Smooth muscle cell (in vitro differentiated cells): ENCODE results near the gene CXCL12. TPM values are rescaled to one million over a fixed set of nuclear protein-coding genes. Genes with fewer than 3 reads are reported as not detected.

Experiments
- DNase-seq: peaks from one replicate; lab custom pipeline; 2025; ENCODE audit not compliant: unreplicated experiment; lab: John Stamatoyannopoulos, UW
- H2AFZ ChIP-seq: fragments of 200-600 bp; sonication (generic); 2 replicates; pipeline ENCODE4 v1.6.0; 2016; ENCODE audit warnings: antibody characterized with exemption, low read depth, mild to moderate bottlenecking
- H3F3A ChIP-seq: fragments of 200-600 bp; sonication (generic); 2 replicates; pipeline ENCODE4 v1.6.0; 2017; ENCODE audit warnings: antibody characterized with exemption, low read depth
- H3K27ac ChIP-seq: fragments of 200-600 bp; sonication (generic); 2 replicates; pipeline ENCODE4 v1.5.1; 2016; ENCODE audit warnings: low read depth, mild to moderate bottlenecking
- H3K27me3 ChIP-seq: fragments of 200-600 bp; sonication (generic); 2 replicates; pipeline ENCODE4 v1.6.1; 2016; ENCODE audit warnings: low read depth, mild to moderate bottlenecking
- H3K36me3 ChIP-seq: fragments of 200-600 bp; sonication (generic); 2 replicates; pipeline ENCODE4 v1.5.1; 2016; ENCODE audit warnings: low read depth
- H3K4me1 ChIP-seq: fragments of 200-600 bp; sonication (generic); 2 replicates; pipeline ENCODE4 v1.5.1; 2016; ENCODE audit warnings: low read depth
- H3K4me2 ChIP-seq: fragments of 200-600 bp; sonication (generic); 2 replicates; pipeline ENCODE4 v1.6.0; 2016; ENCODE audit warnings: mild to moderate bottlenecking
- H3K4me3 ChIP-seq: fragments of 200-600 bp; sonication (generic); 2 replicates; pipeline ENCODE4 v1.5.1; 2016; ENCODE audit warnings: mild to moderate bottlenecking
- H3K79me2 ChIP-seq: fragments of 200-600 bp; sonication (generic); 2 replicates; pipeline ENCODE4 v1.6.0; 2016; ENCODE audit warnings: low read depth, mild to moderate bottlenecking
- H3K9ac ChIP-seq: fragments of 200-600 bp; sonication (generic); 2 replicates; pipeline ENCODE4 v1.6.0; 2016; ENCODE audit warnings: low read depth
- H3K9me3 ChIP-seq: fragments of 200-600 bp; sonication (generic); replicated peaks from 2 replicates; pipeline ENCODE4 v1.5.1; 2016; ENCODE audit warnings: low read depth
- H4K20me1 ChIP-seq: fragments of 200-600 bp; sonication (generic); 2 replicates; pipeline ENCODE4 v1.6.0; 2016; ENCODE audit warnings: low read depth
- WGBS: methylation state at CpG from one replicate; pipeline ENCODE4 v1.1.7; 2016; ENCODE audit warnings: low lambda C conversion rate; 5-methylcytosine and 5-hydroxymethylcytosine counted together
- polyA plus RNA-seq: library from polyadenylated mRNA; unstranded; fragments of >200 nt; fragmentation: Nextera tagmentation; extraction: Ambion mirVana; gene quantifications from 2 replicates; pipeline ENCODE4 v1.2.1, GENCODE V29; 2016
- total RNA-seq: library from RNA; depleted of rRNA; stranded (reverse); fragments of >200 nt; gene quantifications from 2 replicates; pipeline ENCODE4 v1.2.3, GENCODE V29; 2014
- TF ChIP-seq, protein P1 (sequence below): fragments of 200-600 bp; sonication (generic); IDR thresholded peaks from 2 replicates; pipeline ENCODE4 v1.5.1; 2017; ENCODE audit warnings: borderline replicate concordance, mild to moderate bottlenecking, antibody characterized with exemption; ENCODE audit not compliant: insufficient read depth, poor library complexity, severe bottlenecking

CXCL12 gene
- total and polyA plus RNA-seq, 2 experiments from 2014 or later = 10.9 to 52.0 TPM

DNA sequence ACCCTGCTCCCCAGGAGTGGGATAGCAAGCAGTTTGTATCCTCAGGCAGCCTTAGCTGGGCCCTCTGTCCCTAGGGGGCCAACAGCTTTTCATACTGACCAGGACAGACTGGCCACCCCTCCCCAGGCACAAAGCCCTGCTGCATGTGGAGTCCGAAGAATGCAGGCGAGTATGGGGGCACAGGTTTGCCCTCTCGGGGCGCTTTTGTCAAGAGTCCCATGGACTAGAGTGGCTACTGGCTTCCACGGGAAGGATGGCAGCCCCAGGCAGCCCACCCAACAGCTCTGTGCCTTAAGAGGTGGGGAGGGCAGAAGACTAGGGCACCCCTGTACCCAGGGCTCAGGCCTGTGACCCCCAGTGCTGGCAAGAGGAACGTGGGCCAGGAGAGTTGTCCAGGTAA, 10.7 kb downstream of the CXCL12 start:
- Histone ChIP-seq H3F3A (no peaks in the 10 kb centered on the region), H2AFZ (no peak overlapping the region), H3K27ac (no peak overlapping the region), H3K27me3 (no peaks in the 10 kb centered on the region), H3K9ac (no peak overlapping the region), H3K4me1 (peaks cover 5% of the 10 kb centered on the region), H4K20me1 (no peaks in the 10 kb centered on the region), H3K79me2 (no peaks in the 10 kb centered on the region), H3K36me3 (no peaks in the 10 kb centered on the region), H3K9me3 (no peaks in the 10 kb centered on the region), H3K4me2 (no peak overlapping the region), H3K4me3 (no peak overlapping the region)
- WGBS = 97% methylated on average over 6 of the region's 6 CpGs
- DNase-seq = no peak
- TF ChIP-seq, protein P1, sequence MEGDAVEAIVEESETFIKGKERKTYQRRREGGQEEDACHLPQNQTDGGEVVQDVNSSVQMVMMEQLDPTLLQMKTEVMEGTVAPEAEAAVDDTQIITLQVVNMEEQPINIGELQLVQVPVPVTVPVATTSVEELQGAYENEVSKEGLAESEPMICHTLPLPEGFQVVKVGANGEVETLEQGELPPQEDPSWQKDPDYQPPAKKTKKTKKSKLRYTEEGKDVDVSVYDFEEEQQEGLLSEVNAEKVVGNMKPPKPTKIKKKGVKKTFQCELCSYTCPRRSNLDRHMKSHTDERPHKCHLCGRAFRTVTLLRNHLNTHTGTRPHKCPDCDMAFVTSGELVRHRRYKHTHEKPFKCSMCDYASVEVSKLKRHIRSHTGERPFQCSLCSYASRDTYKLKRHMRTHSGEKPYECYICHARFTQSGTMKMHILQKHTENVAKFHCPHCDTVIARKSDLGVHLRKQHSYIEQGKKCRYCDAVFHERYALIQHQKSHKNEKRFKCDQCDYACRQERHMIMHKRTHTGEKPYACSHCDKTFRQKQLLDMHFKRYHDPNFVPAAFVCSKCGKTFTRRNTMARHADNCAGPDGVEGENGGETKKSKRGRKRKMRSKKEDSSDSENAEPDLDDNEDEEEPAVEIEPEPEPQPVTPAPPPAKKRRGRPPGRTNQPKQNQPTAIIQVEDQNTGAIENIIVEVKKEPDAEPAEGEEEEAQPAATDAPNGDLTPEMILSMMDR = no peak

DNA sequence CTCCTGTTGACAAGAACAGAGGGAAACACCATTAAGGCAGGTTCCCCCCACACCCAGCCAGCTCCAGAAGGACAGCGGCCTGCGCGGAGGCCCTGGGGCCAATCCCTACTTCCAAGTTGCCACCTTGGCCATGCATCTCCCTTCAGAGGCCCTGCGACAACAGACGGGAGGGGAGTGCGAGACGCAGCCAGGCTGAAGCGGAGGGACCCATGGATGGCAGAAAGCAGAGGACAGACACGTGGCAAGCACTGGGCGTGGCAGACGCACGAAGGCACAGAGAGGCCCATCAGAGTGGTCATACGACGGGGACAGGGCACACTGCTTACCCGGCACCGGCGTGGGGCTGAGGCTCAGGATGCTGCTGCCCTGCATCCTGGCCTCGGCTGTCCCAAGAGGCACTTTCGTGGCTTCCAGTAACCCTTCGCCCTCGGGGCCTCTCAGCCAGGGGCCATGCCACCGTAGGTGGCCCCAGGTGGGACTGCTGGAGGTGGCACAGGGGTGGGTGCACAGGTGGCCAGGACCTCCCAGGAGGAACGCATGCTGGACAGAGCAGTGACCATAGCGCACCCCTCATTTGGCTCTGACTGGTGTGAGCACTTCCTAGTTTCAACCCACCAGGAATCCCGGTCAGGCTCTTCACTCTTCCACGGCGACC, 11.4 kb downstream of the CXCL12 start:
- Histone ChIP-seq H3K27ac (no peak overlapping the region), H2AFZ (no peak overlapping the region), H4K20me1 (no peaks in the 10 kb centered on the region), H3K9me3 (no peaks in the 10 kb centered on the region), H3K79me2 (no peaks in the 10 kb centered on the region), H3K36me3 (no peaks in the 10 kb centered on the region), H3K27me3 (no peaks in the 10 kb centered on the region), H3K4me3 (no peak overlapping the region), H3K4me1 (peaks cover 5% of the 10 kb centered on the region), H3F3A (no peaks in the 10 kb centered on the region), H3K4me2 (no peak overlapping the region), H3K9ac (no peak overlapping the region)
- TF ChIP-seq, protein P1 = no peak
- WGBS = 95% methylated on average over 27 of the region's 27 CpGs
- DNase-seq = no peak

DNA sequence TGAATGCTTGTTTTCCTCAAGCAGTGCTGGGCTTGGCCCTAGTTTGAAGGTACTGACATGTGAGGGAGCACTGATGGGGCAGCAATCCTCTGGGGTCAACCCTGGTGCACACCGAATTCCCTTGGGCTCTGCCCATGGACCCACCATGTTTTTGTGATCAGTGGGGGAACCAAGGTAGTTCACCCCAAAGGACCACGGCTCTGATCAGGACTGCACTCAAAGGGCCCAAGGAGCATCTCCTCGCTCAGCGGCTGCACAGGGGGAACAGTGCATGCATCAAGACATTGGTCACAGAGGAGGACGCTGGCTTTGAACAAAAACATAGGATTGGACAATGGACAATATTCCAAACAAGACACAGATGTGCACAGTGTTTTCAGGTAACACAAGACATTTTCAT, 12.7 kb downstream of the CXCL12 start:
- H3F3A ChIP-seq = no peaks in the 10 kb centered on the region
- H2AFZ ChIP-seq = no peak overlapping the region
- no peaks in the 10 kb centered on the region for H3K36me3 ChIP-seq
- H3K9me3 ChIP-seq = no peaks in the 10 kb centered on the region
- DNase-seq = no peak
- TF ChIP-seq, protein P1 = no peak
- H3K4me3 ChIP-seq = no peak overlapping the region
- H3K27ac ChIP-seq = no peak overlapping the region
- H3K27me3 ChIP-seq = no peaks in the 10 kb centered on the region
- H3K4me2 ChIP-seq = no peak overlapping the region
- no peaks in the 10 kb centered on the region for H3K79me2 ChIP-seq
- 99% methylated on average over 5 of the region's 5 CpGs for WGBS
- H3K4me1 ChIP-seq = peaks cover 5% of the 10 kb centered on the region
- no peak overlapping the region for H3K9ac ChIP-seq
- no peaks in the 10 kb centered on the region for H4K20me1 ChIP-seq

DNA sequence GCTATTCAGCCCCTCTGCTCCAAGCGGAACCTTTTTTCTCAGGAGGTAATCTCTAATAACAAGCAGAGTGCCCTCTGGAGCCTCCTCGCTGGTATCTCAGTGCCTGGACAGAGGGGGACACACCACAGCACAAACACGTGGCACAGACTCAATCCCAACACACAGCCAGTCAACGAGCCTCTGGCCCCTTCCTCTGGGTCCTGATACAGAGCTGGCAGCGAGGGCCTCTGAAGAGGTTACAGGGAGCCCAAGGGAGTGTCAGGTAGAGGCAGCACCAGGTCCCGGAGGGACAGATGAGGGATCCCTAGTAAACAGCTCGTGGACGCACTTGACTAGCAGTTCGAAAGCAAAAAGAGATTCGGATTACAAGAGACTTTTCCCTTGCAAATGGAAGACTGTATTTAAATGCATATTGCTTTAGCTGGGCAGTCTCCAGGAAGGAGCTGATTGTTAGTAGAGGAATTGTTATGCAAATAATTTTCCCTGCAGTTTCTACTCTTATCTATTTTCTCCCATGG, 14.1 kb downstream of the CXCL12 start:
- Histone ChIP-seq H4K20me1 (no peaks in the 10 kb centered on the region), H3F3A (no peaks in the 10 kb centered on the region), H3K4me3 (no peak overlapping the region), H3K4me2 (no peak overlapping the region), H3K27ac (no peak overlapping the region), H2AFZ (no peak overlapping the region), H3K79me2 (no peaks in the 10 kb centered on the region), H3K4me1 (peaks cover 5% of the 10 kb centered on the region), H3K27me3 (no peaks in the 10 kb centered on the region), H3K9me3 (no peaks in the 10 kb centered on the region), H3K9ac (no peak overlapping the region), H3K36me3 (no peaks in the 10 kb centered on the region)
- TF ChIP-seq, protein P1 = no peak
- 45% methylated on average over 10 of the region's 10 CpGs for WGBS
- no peak for DNase-seq
